Sigmoid colon (tissue), 4 donors: Measurements from ENCODE around the gene RHEX.

Source experiments
- CTCF ChIP-seq, 4 experiments: fragments of 450-650 bp in 3 of 4; fragments of 200-600 bp in 1 of 4; IDR thresholded peaks; one replicate each; pipeline ENCODE4 v1.5.1; 2016 to 2019; ENCODE audit warnings: antibody characterized with exemption in 4 of 4, mild to moderate bottlenecking in 3 of 4, moderate library complexity in 2 of 4
- POLR2AphosphoS5 ChIP-seq, 4 donors: sonication (generic); formaldehyde crosslinking; IDR thresholded peaks; one replicate each; pipeline ENCODE4 v1.6.1; 2017; ENCODE audit warnings: antibody characterized with exemption in 4 of 4

- TF ChIP-seq POLR2AphosphoS5 (IDR thresholded peaks at IDR 0.05): no peak
- TF ChIP-seq CTCF (IDR thresholded peaks at IDR 0.05): no peak
These were observed 32.5 kb upstream of the RHEX start for GRCh38 chr1:206020393-206021007.
